HG02973 (cell line): ENCODE results near the gene TENT4A.
A peak's percentile ranks its signal among the peaks of the same experiment; 100 is the strongest.
"Not testable (repeated sequence)": the region's sequence is repeated elsewhere in the genome, so short reads cannot be mapped to it uniquely, and the experiment has no call there.

Source experiments
- ATAC-seq: cut with Tn5 transposase; IDR thresholded peaks from one replicate; pipeline ENCODE4 v1.9.1; 2021; ENCODE audit warnings: moderate library complexity; ENCODE audit not compliant: unreplicated experiment

The TENT4A gene

GRCh38 chr5:6767481-6768063 lies 54.3 kb downstream of the TENT4A start:
- no peak for ATAC-seq

GRCh38 chr5:6768590-6769230 lies 55.5 kb downstream of the TENT4A start:
- no peak for ATAC-seq

GRCh38 chr5:6770826-6771607 lies 57.8 kb downstream of the TENT4A start:
- ATAC-seq: no peak

GRCh38 chr5:6772886-6773285 lies 59.7 kb downstream of the TENT4A start:
- no peak for ATAC-seq

GRCh38 chr5:6773342-6774035 lies 60.3 kb downstream of the TENT4A start:
- no peak for ATAC-seq

- not testable (repeated sequence) for ATAC-seq
Observed at GRCh38 chr5:6774207-6774606, 61.0 kb downstream of the TENT4A start.

GRCh38 chr5:6774721-6775204 lies 61.5 kb downstream of the TENT4A start:
- no peak for ATAC-seq

- no peak for ATAC-seq
Observed at GRCh38 chr5:6775571-6775970, 62.3 kb downstream of the TENT4A start.

GRCh38 chr5:6780802-6781391 lies 67.7 kb downstream of the TENT4A start:
- peak; percentile 77 for ATAC-seq

- no peak for ATAC-seq
Observed at GRCh38 chr5:6781716-6782115, 68.5 kb downstream of the TENT4A start.

GRCh38 chr5:6783787-6784186 lies 70.6 kb downstream of the TENT4A start:
- no peak for ATAC-seq

GRCh38 chr5:6784481-6784880 lies 71.2 kb downstream of the TENT4A start:
- ATAC-seq: no peak

- ATAC-seq: no peak
Observed at GRCh38 chr5:6785161-6785860, 72.1 kb downstream of the TENT4A start.

GRCh38 chr5:6785861-6786180 lies 72.6 kb downstream of the TENT4A start:
- no peak for ATAC-seq

GRCh38 chr5:6786786-6787495 lies 73.7 kb downstream of the TENT4A start:
- no peak for ATAC-seq

GRCh38 chr5:6787941-6788340 lies 74.7 kb downstream of the TENT4A start:
- no peak for ATAC-seq

- no peak for ATAC-seq
Observed at GRCh38 chr5:6788439-6788838, 75.2 kb downstream of the TENT4A start.

- ATAC-seq: no peak
Observed at GRCh38 chr5:6788956-6789649, 75.9 kb downstream of the TENT4A start.

- no peak for ATAC-seq
Observed at GRCh38 chr5:6790346-6790865, 77.2 kb downstream of the TENT4A start.
